Measurements from ENCODE around the gene SIK2. TPM values are rescaled to one million over a fixed set of nuclear protein-coding genes. Genes with fewer than 3 reads are reported as not detected.

The SIK2 gene
- total and polyA plus RNA-seq, 11 donors: 4.1 to 45.8 (median 27.5) TPM

DNA sequence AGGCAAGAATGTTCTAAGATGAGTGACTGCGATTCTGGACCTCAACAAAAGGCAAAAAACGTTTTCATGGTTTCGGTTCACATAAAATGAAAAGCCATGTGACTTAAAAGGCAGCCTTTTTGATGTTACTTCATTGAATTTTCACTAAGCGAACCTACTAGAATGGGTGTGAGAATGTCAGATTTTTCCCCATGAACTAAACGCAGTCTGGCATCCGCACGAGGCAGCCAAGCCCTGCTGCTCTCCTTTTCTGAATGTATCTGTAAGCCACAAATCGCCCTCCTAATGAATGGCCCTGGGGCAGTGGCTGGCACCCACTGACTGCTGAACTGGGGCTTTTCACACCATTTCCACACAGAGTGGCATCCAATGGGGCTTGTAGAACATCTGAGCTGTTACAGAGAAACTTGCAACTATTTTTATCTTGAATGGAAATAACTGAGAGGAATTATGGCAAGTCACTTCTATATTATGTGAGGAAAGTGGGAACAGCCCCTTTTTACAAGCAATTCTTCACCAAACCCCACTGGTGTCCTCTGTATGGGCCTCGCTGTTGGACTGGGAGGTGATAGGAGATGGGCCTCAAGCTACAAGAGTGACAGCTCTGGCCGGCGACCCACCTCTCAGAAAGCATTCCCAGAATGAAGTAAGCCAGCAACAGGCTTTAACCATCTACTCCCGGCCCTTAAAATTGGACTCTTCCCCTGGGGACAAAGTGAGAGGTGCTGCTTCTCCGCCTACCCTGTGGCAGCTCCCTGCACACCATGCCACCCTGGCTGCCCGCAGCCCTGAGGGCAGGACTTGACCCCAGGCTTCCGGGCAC, 134.6 kb downstream of the SIK2 start:
- ATAC-seq: no peak
- peak overlapping the region in 1 of 12 donors; percentile 11 for H3K4me3 ChIP-seq
- intact Hi-C loops (cut with DNase I): no loop called here
- peaks cover 2 to 73% (median 65%) of the 10 kb centered on the region in 12 donors for H3K4me1 ChIP-seq
- H3K36me3 ChIP-seq: peaks cover 0 to 34% (median 19%) of the 10 kb centered on the region in 9 donors
- no peaks in the 10 kb centered on the region for H3K9me3 ChIP-seq
- no peaks in the 10 kb centered on the region for H3K27me3 ChIP-seq
- TF ChIP-seq, protein P1, sequence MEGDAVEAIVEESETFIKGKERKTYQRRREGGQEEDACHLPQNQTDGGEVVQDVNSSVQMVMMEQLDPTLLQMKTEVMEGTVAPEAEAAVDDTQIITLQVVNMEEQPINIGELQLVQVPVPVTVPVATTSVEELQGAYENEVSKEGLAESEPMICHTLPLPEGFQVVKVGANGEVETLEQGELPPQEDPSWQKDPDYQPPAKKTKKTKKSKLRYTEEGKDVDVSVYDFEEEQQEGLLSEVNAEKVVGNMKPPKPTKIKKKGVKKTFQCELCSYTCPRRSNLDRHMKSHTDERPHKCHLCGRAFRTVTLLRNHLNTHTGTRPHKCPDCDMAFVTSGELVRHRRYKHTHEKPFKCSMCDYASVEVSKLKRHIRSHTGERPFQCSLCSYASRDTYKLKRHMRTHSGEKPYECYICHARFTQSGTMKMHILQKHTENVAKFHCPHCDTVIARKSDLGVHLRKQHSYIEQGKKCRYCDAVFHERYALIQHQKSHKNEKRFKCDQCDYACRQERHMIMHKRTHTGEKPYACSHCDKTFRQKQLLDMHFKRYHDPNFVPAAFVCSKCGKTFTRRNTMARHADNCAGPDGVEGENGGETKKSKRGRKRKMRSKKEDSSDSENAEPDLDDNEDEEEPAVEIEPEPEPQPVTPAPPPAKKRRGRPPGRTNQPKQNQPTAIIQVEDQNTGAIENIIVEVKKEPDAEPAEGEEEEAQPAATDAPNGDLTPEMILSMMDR (IDR thresholded peaks at IDR 0.05): no peak
- no peak for TF ChIP-seq POLR2A (IDR thresholded peaks at IDR 0.05)
- peak overlapping the region; percentile 79 to 98 (median 94) for H3K27ac ChIP-seq
- 76 to 81% (median 79%) methylated on average over 15 of the region's 15 CpGs for WGBS, 4 donors
- DNase-seq: no peak

DNA sequence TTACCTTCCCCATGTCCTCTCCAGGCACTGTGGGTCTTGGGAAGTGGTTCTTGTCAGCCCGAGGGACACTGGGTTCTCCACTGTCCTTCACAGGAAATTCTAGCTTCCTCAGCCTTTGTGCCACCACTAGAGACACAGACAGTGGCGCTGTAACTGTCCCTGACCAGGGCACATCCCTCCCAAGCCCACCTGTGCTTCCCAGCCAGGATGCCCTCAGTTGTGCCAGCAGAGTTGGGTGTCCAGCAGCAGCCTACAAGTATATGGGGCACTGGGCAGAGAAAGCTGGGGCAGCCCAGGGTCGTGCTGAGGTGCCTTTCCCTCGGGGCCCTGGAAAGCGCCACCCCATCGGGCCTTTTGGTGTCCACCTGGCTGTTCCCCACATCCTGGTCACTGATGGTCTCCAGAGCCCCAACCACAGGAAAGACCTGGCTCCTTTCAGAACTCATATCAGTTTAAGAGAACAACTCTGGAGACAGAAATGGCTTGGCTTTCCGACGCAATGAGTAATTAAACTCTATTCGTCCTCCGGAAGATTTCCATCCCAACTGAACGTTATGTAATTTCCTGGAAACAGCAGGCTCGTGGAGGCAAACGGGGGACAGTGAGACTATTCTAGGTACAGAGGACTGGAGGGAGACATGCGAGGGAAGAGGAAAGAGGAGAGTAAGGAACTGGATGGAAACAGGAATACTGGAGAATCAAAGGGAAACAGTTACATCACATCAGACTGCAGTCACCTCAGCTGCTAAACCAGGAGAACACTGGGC, 135.4 kb downstream of the SIK2 start:
- WGBS, 4 donors: 37 to 55% (median 49%) methylated on average over 11 to 14 of the region's 14 CpGs
- ATAC-seq: peak in 1 of 4 donors; percentile 36
- intact Hi-C loops (cut with DNase I): no loop called here
- peaks cover 0 to 42% (median 27%) of the 10 kb centered on the region in 9 donors for H3K36me3 ChIP-seq
- peak overlapping the region in 1 of 12 donors; percentile 11 for H3K4me3 ChIP-seq
- H3K27me3 ChIP-seq: no peaks in the 10 kb centered on the region
- DNase-seq: peak in 1 of 5 donors; percentile 55
- H3K27ac ChIP-seq: peak overlapping the region; percentile 79 to 98 (median 94)
- peaks cover 2 to 68% (median 58%) of the 10 kb centered on the region in 12 donors for H3K4me1 ChIP-seq
- no peaks in the 10 kb centered on the region for H3K9me3 ChIP-seq
- TF ChIP-seq, protein P1 (IDR thresholded peaks at IDR 0.05): no peak
- TF ChIP-seq POLR2A (IDR thresholded peaks at IDR 0.05): no peak

DNA sequence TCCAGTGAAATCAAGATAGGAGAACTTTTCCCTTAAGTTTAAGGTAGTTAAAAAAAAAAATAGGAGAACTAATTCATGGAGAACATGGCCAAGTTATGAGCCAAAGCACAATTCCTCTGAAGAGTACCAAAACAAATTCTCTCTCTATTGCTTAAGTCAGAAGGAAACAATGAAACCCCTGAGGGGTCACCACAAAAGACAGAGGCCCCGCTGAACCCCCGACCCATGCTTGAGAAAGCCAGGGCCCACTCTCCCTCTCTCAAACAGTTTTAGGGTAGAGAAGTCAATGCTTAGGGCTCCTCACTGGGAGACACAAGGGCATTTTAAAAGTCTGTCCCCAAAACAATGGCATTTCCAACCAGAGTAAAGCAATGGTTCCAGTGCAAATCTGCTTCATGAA, 137.1 kb downstream of the SIK2 start:
- H3K36me3 ChIP-seq: peaks cover 0 to 58% (median 44%) of the 10 kb centered on the region in 9 donors
- H3K9me3 ChIP-seq: no peaks in the 10 kb centered on the region
- peaks cover 0 to 52% (median 41%) of the 10 kb centered on the region in 12 donors for H3K4me1 ChIP-seq
- H3K27me3 ChIP-seq: no peaks in the 10 kb centered on the region
- 89 to 94% (median 93%) methylated on average over 2 of the region's 2 CpGs for WGBS, 4 donors
- no peak for DNase-seq
- H3K27ac ChIP-seq: peak overlapping the region in 4 of 12 donors; percentile 1 to 95 (median 54)
- TF ChIP-seq POLR2A (IDR thresholded peaks at IDR 0.05): no peak
- TF ChIP-seq, protein P1 (IDR thresholded peaks at IDR 0.05): no peak
- ATAC-seq: no peak
- intact Hi-C loops (cut with DNase I): no loop called here
- H3K4me3 ChIP-seq: no peak overlapping the region

DNA sequence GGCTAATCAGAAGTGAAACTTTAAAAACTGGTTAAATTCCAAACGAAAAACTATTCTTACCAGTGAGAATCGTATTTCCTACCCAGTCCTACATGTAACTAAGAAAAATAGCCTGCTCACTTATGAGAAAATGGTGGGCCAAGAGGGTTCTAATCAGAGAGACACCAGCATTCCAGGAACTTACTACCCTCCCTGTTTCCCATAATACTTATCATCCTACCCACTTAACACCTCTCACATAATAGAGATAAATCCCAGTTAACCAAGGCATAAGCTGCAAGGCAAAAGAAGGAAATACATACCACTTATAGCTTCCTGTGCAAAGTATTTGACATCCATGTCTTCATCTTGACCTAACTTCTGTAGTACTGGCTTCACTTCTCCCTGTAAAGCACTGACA, 139.5 kb downstream of the SIK2 start:
- 63 to 70% (median 66%) methylated on average over 2 of the region's 2 CpGs for WGBS, 4 donors
- intact Hi-C loops (cut with DNase I): no loop called here
- H3K9me3 ChIP-seq: no peaks in the 10 kb centered on the region
- TF ChIP-seq, protein P1 (IDR thresholded peaks at IDR 0.05): no peak
- TF ChIP-seq POLR2A (IDR thresholded peaks at IDR 0.05): no peak
- no peak overlapping the region for H3K27ac ChIP-seq
- peaks cover 0 to 79% (median 65%) of the 10 kb centered on the region in 9 donors for H3K36me3 ChIP-seq
- H3K4me3 ChIP-seq: no peak overlapping the region
- DNase-seq: no peak
- no peak for ATAC-seq
- peaks cover 4 to 38% (median 21%) of the 10 kb centered on the region in 12 donors for H3K4me1 ChIP-seq
- no peaks in the 10 kb centered on the region for H3K27me3 ChIP-seq
